Measurements from ENCODE around the gene RASL12.
"Not testable (repeated sequence)": the region's sequence is repeated elsewhere in the genome, so short reads cannot be mapped to it uniquely, and the experiment has no call there.

RASL12 gene

DNA sequence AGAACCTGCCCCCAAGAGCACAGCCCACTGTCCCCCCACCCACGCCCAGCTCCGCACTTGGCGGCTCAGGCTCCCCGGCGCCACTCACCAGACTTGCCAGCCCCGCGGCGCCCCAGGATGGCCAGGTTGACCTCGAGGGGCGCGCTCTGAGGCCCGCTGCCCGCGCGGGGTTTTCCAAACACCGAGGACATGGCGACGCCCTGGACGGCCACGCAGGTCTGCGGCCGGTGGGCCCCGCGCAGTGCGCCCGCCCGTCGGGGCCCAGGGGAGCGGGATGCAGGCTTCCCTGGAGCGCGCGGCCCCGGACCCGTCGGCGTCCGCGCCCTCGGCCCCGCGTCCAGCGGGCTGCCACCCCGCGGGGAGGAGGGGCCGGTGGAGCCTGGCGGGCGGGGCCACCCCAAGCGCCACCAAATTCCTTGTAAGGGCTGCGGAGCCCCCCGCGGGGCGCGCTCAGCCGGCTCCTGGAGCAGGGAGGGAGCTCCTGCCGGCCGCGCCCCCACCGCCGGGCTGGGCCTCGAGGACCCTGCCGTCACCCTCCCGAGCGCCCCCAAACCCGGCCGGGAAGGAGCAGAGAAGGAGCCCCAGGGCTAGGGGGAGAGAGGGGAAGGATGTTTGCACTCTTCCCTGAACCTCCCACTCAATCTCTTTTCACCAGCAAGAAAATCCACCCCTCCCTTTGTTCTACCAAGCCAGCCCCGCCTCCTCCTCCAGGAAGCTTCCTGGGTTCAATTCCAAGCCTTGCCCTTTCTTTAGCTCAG lies at the start of gene RASL12:
RASL12 (minus strand) TSS at position 347 of the 758 bp plus-strand sequence; CDS start at position 191, 156 bp downstream.
- DNase-seq (ENCODE audit: low spot score) = peak; percentile 36

- DNase-seq (ENCODE audit: low spot score) = no peak
Measured at GRCh38 chr15:65115542-65115941, 47.8 kb upstream of the RASL12 start.

GRCh38 chr15:65115086-65115485 lies 47.3 kb upstream of the RASL12 start, which contains the start of gene UBAP1L:
UBAP1L (minus strand) TSS chr15:65115200; CDS start chr15:65106215, 8,985 bp downstream.
- DNase-seq (ENCODE audit: low spot score) = no peak

GRCh38 chr15:65110676-65111292 lies 43.0 kb upstream of the RASL12 start:
- no peak for DNase-seq (ENCODE audit: low spot score)

GRCh38 chr15:65106011-65106590 lies 38.3 kb upstream of the RASL12 start:
- no peak for DNase-seq (ENCODE audit: low spot score)

- DNase-seq (ENCODE audit: low spot score) = no peak
Measured at GRCh38 chr15:65105038-65105437, 37.2 kb upstream of the RASL12 start.

DNA sequence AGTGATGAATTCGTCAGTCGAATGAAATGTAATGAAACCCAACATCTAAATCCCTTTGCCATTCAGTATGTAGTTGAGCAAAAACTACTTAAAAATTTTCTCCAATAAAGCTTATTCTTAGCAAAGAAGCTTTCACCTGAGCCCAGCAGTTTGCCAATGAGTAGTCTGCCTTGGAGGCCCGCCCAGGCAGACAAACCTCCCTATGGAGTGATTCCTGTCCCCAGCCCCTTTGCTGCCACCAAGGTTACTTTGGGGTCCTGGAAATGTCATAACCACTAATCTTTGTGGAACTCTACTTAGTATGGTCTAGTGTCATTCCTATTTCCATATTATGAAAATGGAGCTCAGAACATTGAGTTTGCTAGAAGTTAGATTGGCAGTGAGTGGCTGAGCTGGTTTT lies 35.1 kb upstream of the RASL12 start:
- DNase-seq (ENCODE audit: low spot score) = no peak

DNA sequence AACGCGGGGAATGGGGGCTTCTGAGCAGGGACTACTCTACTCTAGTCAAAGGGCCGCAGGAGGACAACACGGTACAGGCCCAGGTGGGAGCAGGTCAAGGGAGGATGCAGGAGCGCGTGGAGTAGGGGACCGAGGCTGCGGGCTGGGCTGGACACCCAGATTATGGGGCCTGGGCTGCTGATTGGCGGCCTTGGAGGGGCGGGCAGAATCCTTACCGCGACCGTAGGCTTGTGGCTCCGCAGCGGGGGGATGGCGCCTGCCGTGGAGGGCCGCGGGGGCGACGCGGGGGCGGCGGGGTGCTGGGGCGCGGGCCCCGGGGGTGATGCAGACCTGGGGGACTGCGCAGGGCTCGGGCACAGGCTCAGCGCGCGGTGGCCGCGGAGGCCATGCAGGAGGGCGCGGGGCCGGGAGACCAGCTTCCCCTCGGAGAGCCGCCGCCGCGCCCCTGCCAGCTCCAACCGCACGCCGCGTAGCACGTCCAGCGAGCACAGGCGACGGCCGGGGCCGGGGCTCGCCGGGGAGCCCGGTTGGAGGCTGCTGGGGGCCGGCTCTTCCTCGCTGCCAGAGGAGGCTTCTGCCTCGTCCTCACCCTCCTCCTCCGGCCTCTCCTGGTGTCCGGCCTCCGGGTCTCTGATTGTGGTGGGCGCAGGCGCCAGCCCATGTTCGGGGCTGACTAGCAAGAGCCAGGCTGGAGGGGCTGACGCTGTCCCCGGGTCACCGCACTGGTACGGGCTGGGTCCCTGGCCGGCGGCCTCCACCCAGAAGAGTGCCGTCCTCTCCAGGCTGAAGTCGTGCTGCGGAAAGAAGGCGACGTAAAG lies 34.3 kb upstream of the RASL12 start:
- DNase-seq (ENCODE audit: low spot score) = no peak

DNA sequence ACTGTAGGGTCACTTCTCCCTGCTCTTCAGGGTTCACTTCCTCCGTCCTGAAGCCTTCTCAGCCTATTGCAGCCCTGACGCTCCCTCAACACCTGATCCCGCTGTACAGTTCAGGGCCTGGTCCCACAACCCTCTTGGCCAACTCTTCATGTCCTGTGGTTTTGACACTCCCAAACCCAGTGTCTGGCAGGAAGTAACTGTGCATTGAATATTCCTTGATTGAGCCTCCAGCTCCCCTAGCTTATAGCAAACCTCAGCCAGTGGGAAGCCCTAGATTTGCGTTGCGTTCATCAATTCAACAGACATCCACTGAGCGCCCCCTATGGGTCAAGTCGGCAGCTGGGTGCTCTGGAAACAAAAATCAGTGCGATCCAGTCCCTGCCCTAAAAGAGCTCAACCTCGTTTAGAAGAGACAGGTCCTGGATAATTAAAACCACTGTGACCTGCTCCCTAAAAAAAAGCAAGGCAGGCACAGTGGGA lies 33.7 kb upstream of the RASL12 start:
- DNase-seq (ENCODE audit: low spot score) = peak; percentile 79

DNA sequence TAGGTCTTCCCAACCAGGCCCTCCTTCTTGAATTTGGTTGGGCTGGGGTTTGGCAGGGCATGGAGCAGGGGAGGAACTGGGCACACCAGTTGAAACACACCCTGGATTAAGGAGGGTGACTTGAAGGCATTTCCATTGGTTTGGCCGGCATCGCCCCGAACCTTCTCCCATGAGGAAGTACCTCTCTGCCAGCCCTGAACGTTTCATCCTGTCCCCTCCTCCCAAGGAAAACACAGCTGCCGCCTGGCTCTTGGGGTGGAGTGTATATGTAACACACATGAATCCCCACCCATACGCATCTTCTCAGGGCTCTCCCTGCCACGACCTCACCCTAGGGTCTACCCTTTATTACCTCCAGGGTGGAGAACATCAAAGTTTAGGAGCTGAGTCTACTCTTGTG lies 32.7 kb upstream of the RASL12 start:
- DNase-seq (ENCODE audit: low spot score) = no peak

DNA sequence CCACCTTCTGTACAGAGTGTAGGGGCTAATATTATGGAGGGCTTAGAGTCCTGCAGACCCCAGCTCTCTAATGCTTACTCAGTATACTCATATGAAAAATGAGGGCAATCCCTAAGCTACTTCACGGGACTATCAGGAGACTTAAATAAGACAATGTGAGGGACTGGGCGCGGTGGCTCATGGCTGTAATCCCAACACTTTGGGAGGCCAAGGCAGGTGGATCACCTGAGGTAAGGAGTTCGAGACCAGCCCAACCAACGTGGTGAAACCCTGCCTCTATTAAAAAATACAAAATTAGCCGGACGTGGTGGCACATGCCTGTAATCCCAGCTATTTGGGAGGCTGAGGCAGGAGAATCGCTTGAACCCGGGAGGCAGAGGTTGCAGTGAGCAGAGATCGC lies 32.0 kb upstream of the RASL12 start:
- DNase-seq (ENCODE audit: low spot score) = not testable (repeated sequence)

DNA sequence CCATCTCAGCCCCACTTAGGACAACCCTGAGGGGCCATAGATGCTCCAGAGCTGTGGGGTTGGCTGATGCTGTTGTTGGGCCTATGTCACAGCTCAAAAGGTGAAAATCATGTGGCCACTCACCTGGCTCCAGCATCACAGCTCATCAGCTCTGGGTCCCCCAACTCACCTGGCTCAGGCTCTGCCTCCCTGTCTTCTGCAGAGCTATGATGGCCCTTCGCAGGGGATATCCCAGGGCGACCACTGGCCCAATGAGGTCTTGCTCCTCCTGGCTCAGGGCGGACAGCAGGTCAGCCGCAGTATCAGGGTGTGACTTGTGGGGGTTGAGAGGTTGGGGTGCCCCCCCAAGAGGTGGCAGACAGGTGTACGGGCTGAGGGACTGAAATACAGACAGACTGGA lies 31.5 kb upstream of the RASL12 start:
- DNase-seq (ENCODE audit: low spot score) = no peak

GRCh38 chr15:65097651-65098263 lies 30.0 kb upstream of the RASL12 start:
- no peak for DNase-seq (ENCODE audit: low spot score)

DNA sequence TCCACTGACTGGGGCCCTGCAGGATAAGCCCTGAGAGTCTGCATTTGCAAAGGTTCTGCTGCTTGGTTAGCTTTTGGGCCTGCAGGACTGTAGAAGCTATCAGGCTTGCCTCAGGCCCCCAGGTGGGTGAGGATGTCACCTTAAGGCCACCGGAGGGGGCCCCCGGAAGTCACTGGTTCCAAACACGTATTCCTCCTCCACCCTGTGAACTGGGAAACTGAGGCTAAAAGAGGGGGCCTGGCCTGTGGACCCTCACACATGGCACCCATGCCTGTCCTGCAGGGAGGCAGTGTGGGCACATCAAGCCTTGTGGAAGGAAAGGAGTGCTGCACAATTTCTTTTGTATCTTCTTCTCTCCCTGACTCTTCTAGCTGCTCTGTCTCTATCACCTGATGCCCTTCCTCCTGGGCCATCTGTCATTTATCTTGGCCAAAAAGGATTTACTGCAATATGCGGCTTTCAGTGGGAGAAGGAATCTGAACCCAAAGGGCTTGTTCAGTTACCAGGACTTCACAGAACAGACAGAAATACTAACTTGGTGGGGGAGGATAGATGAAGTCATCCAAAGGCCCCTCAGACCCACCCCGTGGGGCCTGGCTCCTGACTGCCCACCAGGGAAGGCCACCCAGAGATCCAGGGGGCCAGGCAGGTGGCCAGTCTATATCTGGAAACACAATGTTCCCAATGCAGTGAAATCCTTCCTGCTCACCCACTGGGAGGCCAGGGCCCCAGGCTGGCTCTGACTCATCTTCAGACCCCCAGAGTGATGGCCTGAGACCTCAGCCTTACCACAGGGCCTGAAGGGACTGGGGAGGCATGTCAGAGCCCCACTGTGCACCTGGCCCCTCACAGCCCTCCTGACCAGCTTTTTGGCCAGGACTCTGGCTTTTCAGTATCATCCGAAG lies 28.9 kb upstream of the RASL12 start:
- DNase-seq (ENCODE audit: low spot score) = no peak

DNA sequence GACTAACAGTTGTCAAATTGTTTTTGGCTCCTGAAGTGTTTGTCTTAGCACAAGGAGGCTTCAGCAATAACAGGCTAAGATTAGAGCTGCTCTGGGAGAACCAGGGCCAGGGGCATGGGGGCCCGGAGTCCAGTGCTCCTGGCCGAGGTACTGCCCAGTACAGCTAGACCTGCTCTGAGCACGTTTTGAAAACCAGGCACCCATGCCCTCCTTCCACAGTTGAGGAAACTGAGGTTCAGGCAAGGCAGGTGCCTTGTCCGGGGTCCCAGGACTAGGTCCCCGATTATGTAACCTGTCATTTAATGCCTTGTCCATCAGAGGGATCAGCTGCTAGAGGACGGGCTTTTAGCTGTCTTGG lies 27.9 kb upstream of the RASL12 start:
- DNase-seq (ENCODE audit: low spot score) = no peak

DNA sequence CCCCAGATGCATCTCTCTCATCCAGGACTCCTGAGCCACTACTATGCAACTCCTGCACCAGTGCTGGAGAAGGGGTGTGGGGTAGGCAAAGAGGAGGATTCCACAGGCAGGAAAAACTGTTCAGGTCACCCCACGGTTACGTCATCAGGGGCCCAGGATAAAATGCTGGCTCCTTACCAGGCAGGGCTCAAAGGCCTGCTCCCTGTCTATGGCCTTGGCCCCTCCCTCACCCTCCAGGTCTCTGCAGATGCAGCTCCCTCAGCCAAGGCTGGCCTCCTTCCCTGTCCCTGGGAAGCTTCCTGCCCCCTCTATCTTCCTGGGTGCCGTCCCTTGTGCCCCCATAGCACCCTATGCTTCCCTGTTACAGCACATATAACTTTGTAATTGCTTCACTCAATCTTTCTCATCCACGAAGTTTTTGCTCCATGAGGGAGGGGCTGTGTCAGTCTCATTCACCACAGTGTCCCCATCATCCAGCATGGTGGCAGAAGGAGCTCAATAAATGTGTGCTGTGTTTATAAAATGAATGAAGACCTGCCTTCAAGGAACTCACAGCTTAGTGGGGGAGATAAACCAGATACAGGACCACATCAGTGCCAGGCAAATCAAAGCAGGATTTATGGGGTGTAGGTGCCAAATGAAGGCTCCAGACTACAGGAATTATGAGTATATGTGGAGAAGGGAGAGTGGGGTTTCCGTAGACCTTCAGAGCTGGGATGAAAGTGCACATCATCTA lies 27.4 kb upstream of the RASL12 start:
- no peak for DNase-seq (ENCODE audit: low spot score)

DNA sequence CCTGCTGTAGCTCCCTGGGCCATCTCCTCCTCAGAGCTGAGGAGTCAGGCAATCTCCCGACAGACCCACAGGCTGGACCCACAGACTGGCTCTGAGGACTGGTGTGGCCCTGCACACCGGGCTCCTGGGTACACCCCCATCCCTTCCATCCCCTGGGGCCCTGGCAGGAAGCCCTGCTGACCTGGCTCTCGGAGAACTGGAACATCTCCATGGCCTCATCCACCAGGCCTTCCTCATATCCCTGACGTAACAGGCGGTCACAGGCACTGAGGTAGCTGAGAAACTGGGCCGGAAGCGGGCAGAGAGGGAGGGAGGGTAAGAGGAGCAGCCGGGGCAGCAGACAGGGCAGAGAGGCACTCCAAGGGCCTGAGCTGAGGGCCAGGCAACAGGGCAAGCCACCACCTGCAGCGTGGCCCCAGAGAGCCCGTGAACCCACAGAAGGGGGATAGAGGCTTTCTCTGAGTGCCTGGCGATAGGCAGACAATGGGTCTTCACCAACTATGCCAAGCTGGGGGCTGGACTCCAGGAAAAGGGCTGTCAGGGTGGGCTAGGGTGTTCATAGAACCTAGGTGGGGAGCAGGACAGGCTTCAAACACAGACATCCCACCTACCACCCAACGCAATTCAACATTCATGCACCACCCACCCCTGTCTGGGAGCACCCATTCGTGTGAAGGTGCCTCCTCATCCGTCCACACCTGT lies 26.7 kb upstream of the RASL12 start:
- no peak for DNase-seq (ENCODE audit: low spot score)

GRCh38 chr15:65093793-65094170 lies 26.0 kb upstream of the RASL12 start:
- not testable (repeated sequence) for DNase-seq (ENCODE audit: low spot score)

Data from GM03348 (cell line).